Measurements from ENCODE around the gene TRABD2A. TPM values are rescaled to one million over a fixed set of nuclear protein-coding genes. Genes with fewer than 3 reads are reported as not detected.
"Not testable (repeated sequence)": the region's sequence is repeated elsewhere in the genome, so short reads cannot be mapped to it uniquely, and the experiment has no call there.

TRABD2A gene
- total RNA-seq, 1 donor from 2014 or later = 4.5 TPM

GRCh38 chr2:84873350-84873749 is 7.5 kb downstream of the TRABD2A start:
- no peak for ATAC-seq (ENCODE audit: low read depth)
- H3K4me3 Mint-ChIP-seq = no peak overlapping the region

GRCh38 chr2:84872691-84873090 is 8.2 kb downstream of the TRABD2A start:
- H3K4me1 Mint-ChIP-seq; CTCF ChIA-PET; H3K4me3 Mint-ChIP-seq; H3K9me3 Mint-ChIP-seq; ATAC-seq (ENCODE audit: low read depth); H3K27me3 Mint-ChIP-seq; intact Hi-C loops (cut with micrococcal nuclease); H3K27ac Mint-ChIP-seq; DNase-seq; H3K36me3 Mint-ChIP-seq (ENCODE audit: low read depth): not testable (repeated sequence)
- POLR2A ChIA-PET = interaction anchor here (0.6 kb wide), 1 partner anchor 10 kb away, joined by 7 read pairs; no protein-coding TSS in a partner anchor

More at GRCh38 chr2:84873350-84873749, 7.5 kb downstream of the TRABD2A start:
- peaks cover 4% of the 10 kb centered on the region for H3K36me3 Mint-ChIP-seq (ENCODE audit: low read depth)
- POLR2A ChIA-PET = no interaction called here
- CTCF ChIA-PET = no interaction called here
- peaks cover 4% of the 10 kb centered on the region for H3K27me3 Mint-ChIP-seq
- no peak for DNase-seq
- no peak for TF ChIP-seq CTCF (IDR thresholded peaks at IDR 0.05)
- H3K9me3 Mint-ChIP-seq = no peaks in the 10 kb centered on the region
- intact Hi-C loops (cut with micrococcal nuclease) = no loop called here
- peaks cover 5% of the 10 kb centered on the region for H3K4me1 Mint-ChIP-seq
- no peak overlapping the region for H3K27ac Mint-ChIP-seq

GRCh38 chr2:84870306-84870705 is 10.6 kb downstream of the TRABD2A start:
- no peak overlapping the region for H3K4me3 Mint-ChIP-seq
- H3K9me3 Mint-ChIP-seq = no peaks in the 10 kb centered on the region
- intact Hi-C loops (cut with micrococcal nuclease) = loop anchor here (1.0 kb wide), 1 partner anchor 55 kb away; no protein-coding TSS in a partner anchor
- peaks cover 4% of the 10 kb centered on the region for H3K27me3 Mint-ChIP-seq
- ATAC-seq (ENCODE audit: low read depth) (peak; percentile 70), DNase-seq (no peak)
- peaks cover 3% of the 10 kb centered on the region for H3K4me1 Mint-ChIP-seq
- peaks cover 4% of the 10 kb centered on the region for H3K36me3 Mint-ChIP-seq (ENCODE audit: low read depth)
- POLR2A ChIA-PET = interaction anchor here (1.0 to 1.8 kb wide), 2 partner anchors 36 to 55 kb away, joined by 5 to 8 read pairs; partner anchors contain the start of gene TMSB10
- CTCF ChIA-PET = interaction anchor here (0.6 to 1.5 kb wide), 4 partner anchors 10 to 56 kb away, joined by 3 to 17 read pairs (median 6); partner anchors contain the start of gene TRABD2A
- H3K27ac Mint-ChIP-seq = no peak overlapping the region
- TF ChIP-seq CTCF (IDR thresholded peaks at IDR 0.05) = no peak

GRCh38 chr2:84868327-84868726 is 12.6 kb downstream of the TRABD2A start:
- H3K4me3 Mint-ChIP-seq; intact Hi-C loops (cut with micrococcal nuclease); POLR2A ChIA-PET; H3K27ac Mint-ChIP-seq; H3K4me1 Mint-ChIP-seq; ATAC-seq (ENCODE audit: low read depth); H3K36me3 Mint-ChIP-seq (ENCODE audit: low read depth); DNase-seq; H3K27me3 Mint-ChIP-seq; H3K9me3 Mint-ChIP-seq: not testable (repeated sequence)
- CTCF ChIA-PET = interaction anchor here (0.6 to 1.7 kb wide), 3 partner anchors 58 to 342 kb away, joined by 3 to 8 read pairs (median 3); no protein-coding TSS in a partner anchor

- H3K9me3 Mint-ChIP-seq = no peaks in the 10 kb centered on the region
- H3K36me3 Mint-ChIP-seq (ENCODE audit: low read depth) = peaks cover 3% of the 10 kb centered on the region
- H3K4me1 Mint-ChIP-seq = peaks cover 6% of the 10 kb centered on the region
- H3K27ac Mint-ChIP-seq = no peak overlapping the region
- peaks cover 4% of the 10 kb centered on the region for H3K27me3 Mint-ChIP-seq
- no peak for ATAC-seq (ENCODE audit: low read depth)
- DNase-seq = no peak
- POLR2A ChIA-PET = no interaction called here
- intact Hi-C loops (cut with micrococcal nuclease) = no loop called here
- CTCF ChIA-PET = interaction anchor here (0.9 to 2.3 kb wide), 3 partner anchors 60 to 373 kb away, joined by 3 to 12 read pairs (median 10); no protein-coding TSS in a partner anchor
- no peak for TF ChIP-seq CTCF (IDR thresholded peaks at IDR 0.05)
- no peak overlapping the region for H3K4me3 Mint-ChIP-seq
Measured at GRCh38 chr2:84866122-84866521, 14.8 kb downstream of the TRABD2A start.

GRCh38 chr2:84865181-84865783 is 15.6 kb downstream of the TRABD2A start:
- CTCF ChIA-PET = interaction anchor here (0.9 to 2.3 kb wide), 4 partner anchors 61 to 372 kb away, joined by 3 to 12 read pairs (median 6); no protein-coding TSS in a partner anchor
- H3K27ac Mint-ChIP-seq = no peak overlapping the region
- no peaks in the 10 kb centered on the region for H3K9me3 Mint-ChIP-seq
- peaks cover 2% of the 10 kb centered on the region for H3K4me1 Mint-ChIP-seq
- DNase-seq = no peak
- intact Hi-C loops (cut with micrococcal nuclease) = loop anchor here (1.0 kb wide), 2 partner anchors 124 to 370 kb away; no protein-coding TSS in a partner anchor
- no peak for ATAC-seq (ENCODE audit: low read depth)
- POLR2A ChIA-PET = no interaction called here
- no peak overlapping the region for H3K4me3 Mint-ChIP-seq
- TF ChIP-seq CTCF (IDR thresholded peaks at IDR 0.05) = no peak
- peaks cover 4% of the 10 kb centered on the region for H3K27me3 Mint-ChIP-seq
- H3K36me3 Mint-ChIP-seq (ENCODE audit: low read depth) = peaks cover 3% of the 10 kb centered on the region
